LNCaP clone FGC (cell line): Measurements from ENCODE around the gene LPCAT1.

ENCODE experiments used
- DNase-seq: peaks from one replicate; pipeline ENCODE4 v3.0.0-alpha.2; 2011; ENCODE audit warnings: low read depth
- H3K4me3 ChIP-seq: 2 replicates; pipeline ENCODE4 v1.5.1; 2011; ENCODE audit warnings: mild to moderate bottlenecking, low read depth, low read length, control low read depth
- CTCF ChIP-seq: IDR thresholded peaks from 2 replicates; pipeline ENCODE4 v1.5.1; 2012; ENCODE audit warnings: mild to moderate bottlenecking; ENCODE audit not compliant: control insufficient read depth, insufficient read depth; ENCODE audit errors: extremely low read depth

LPCAT1 gene

DNA sequence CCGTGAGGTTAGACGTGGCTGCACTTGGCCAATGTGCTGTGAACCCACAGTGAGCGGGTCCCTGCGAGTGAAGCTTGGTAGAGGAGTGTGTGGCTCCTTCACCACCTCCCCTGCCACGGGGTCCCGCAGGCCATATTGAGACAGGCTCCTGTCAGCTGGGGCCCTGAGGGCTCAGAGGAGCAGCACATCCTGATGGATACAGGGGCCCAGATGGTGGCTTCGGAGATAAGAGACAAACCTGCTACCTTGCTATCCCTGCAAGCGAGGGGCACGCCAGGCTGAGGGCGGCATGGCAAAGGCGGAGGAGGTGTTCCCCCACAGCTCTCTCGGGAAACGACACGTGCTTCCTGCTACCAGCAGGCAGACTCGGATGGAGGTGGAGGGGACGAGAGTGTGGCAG lies 111.6 kb downstream of the LPCAT1 start:
- no peak overlapping the region for H3K4me3 ChIP-seq
- DNase-seq = no peak
- TF ChIP-seq CTCF = no peak
